ENCODE data around the gene KCNC1. TPM values are rescaled to one million over a fixed set of nuclear protein-coding genes. Genes with fewer than 3 reads are reported as not detected.

Gene KCNC1
- total and polyA plus RNA-seq, 2 experiments from 2014 or later: 0.01 to 0.20 TPM

DNA sequence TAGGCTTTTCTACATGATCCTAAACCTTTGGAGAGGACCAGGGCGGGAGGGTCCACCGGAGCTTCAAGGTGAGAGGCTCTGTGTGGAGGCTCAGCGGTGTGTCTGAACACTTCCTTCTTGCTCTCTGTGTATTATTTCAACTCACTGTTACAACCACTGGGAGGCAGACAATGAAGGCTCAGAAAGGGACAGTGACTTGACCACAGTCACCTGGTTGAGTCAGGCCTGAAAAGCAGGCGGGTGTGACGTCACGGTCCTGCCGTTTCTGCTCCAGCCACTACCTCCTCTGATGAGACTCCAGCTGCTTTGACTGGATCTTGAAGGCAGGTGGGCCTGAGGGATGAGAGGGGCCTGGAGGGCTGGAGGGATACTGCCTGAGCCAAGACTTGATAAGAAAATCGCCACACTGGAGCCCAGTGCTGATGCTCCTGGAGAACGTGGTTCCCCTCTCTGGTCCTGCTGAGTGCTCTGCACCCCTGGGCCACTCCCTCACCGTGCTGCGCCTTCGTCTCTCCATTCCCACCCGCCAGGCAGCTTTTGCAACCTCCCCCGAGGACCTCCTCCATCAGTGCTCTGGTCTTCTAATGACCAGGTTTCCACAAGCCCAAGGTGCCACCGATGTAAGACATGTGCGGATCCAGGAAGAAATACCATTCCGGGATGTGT lies 27.9 kb downstream of the KCNC1 start:
- no peak overlapping the region for H3K27ac ChIP-seq
- 89% methylated on average over 17 of the region's 17 CpGs for WGBS (ENCODE audit: low lambda C conversion rate, missing lambda C conversion rate)
- no peak for DNase-seq (ENCODE audit: low spot score)

DNA sequence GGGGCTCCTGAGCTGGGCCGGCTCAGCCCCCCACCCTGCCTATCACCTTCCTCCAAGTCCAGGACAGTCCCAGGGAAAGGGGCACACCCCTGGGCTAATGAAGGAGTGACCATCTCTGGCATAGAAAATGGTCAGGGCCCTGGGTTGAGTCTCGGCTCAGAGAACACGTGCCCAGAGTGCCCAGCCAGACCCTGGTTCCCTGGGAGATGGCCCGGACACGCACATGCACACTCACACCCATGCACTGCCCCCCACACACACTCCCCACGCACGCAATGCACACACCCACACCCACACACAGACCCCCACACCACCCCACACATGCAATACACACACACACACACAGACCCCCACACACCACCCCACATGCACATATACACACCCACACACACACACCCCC lies 28.7 kb downstream of the KCNC1 start:
- no peak overlapping the region for H2AFZ ChIP-seq
- no peak overlapping the region for H3K4me3 ChIP-seq
- no peaks in the 10 kb centered on the region for H3K27me3 ChIP-seq
- no peaks in the 10 kb centered on the region for H3K4me1 ChIP-seq (ENCODE audit: insufficient read depth)
- H3K36me3 ChIP-seq (replicated peaks; ENCODE audit: insufficient read depth, low read depth): no peaks in the 10 kb centered on the region
- H4K20me1 ChIP-seq (ENCODE audit: insufficient read depth, poor library complexity, severe bottlenecking): no peaks in the 10 kb centered on the region
- no peak overlapping the region for H3K27ac ChIP-seq
- TF ChIP-seq EZH2phosphoT487 (IDR thresholded peaks at IDR 0.05; ENCODE audit: low read depth, severe bottlenecking, unreplicated experiment) (no peak), EZH2 (IDR thresholded peaks at IDR 0.05; ENCODE audit: borderline replicate concordance) (no peak), CTCF (IDR thresholded peaks at IDR 0.05; ENCODE audit: poor library complexity) (no peak)
- H3K9me3 ChIP-seq (ENCODE audit: low read depth): no peaks in the 10 kb centered on the region
- no peaks in the 10 kb centered on the region for H3K9me2 ChIP-seq (replicated peaks; ENCODE audit: insufficient read depth)
- H3K79me2 ChIP-seq: no peaks in the 10 kb centered on the region
- 91% methylated on average over 7 of the region's 7 CpGs for WGBS (ENCODE audit: low lambda C conversion rate, missing lambda C conversion rate)
- no peak overlapping the region for H3K4me2 ChIP-seq
- DNase-seq (ENCODE audit: low spot score): no peak

More for the DNA sequence above, 27.9 kb downstream of the KCNC1 start:
- Histone ChIP-seq H3K9me2 (replicated peaks; ENCODE audit: insufficient read depth) (no peaks in the 10 kb centered on the region), H3K4me2 (no peak overlapping the region), H3K36me3 (replicated peaks; ENCODE audit: insufficient read depth, low read depth) (no peaks in the 10 kb centered on the region), H3K4me3 (no peak overlapping the region), H3K79me2 (no peaks in the 10 kb centered on the region), H3K27me3 (no peaks in the 10 kb centered on the region), H4K20me1 (ENCODE audit: insufficient read depth, poor library complexity, severe bottlenecking) (no peaks in the 10 kb centered on the region), H3K4me1 (ENCODE audit: insufficient read depth) (no peaks in the 10 kb centered on the region), H3K9me3 (ENCODE audit: low read depth) (no peaks in the 10 kb centered on the region), H2AFZ (no peak overlapping the region)
- TF ChIP-seq EZH2 (IDR thresholded peaks at IDR 0.05; ENCODE audit: borderline replicate concordance): no peak
- no peak for TF ChIP-seq CTCF (IDR thresholded peaks at IDR 0.05; ENCODE audit: poor library complexity)
- no peak for TF ChIP-seq EZH2phosphoT487 (IDR thresholded peaks at IDR 0.05; ENCODE audit: low read depth, severe bottlenecking, unreplicated experiment)

DNA sequence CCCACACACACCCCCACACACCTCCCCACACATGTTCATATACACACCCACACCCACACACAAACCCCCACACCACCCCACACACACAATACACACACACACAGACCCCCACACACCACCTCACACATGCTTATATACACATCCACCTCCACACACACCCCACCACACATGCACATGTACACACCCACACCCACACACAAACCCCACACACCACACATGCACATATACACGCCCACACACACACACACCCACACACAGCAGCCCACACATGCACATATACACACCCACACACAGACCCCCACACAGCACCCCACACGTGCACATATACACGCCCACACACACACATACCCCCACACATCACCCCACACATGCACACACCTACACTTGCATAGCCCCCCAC lies 29.1 kb downstream of the KCNC1 start:
- Histone ChIP-seq H3K9me3 (ENCODE audit: low read depth) (no peaks in the 10 kb centered on the region), H3K27ac (no peak overlapping the region), H3K4me1 (ENCODE audit: insufficient read depth) (no peaks in the 10 kb centered on the region), H3K27me3 (no peaks in the 10 kb centered on the region), H2AFZ (no peak overlapping the region), H3K4me3 (no peak overlapping the region), H3K9me2 (replicated peaks; ENCODE audit: insufficient read depth) (no peaks in the 10 kb centered on the region), H3K79me2 (no peaks in the 10 kb centered on the region), H3K4me2 (no peak overlapping the region), H4K20me1 (ENCODE audit: insufficient read depth, poor library complexity, severe bottlenecking) (no peaks in the 10 kb centered on the region), H3K36me3 (replicated peaks; ENCODE audit: insufficient read depth, low read depth) (no peaks in the 10 kb centered on the region)
- 100% methylated on average over 1 of the region's 3 CpGs for WGBS (ENCODE audit: low lambda C conversion rate, missing lambda C conversion rate)
- no peak for DNase-seq (ENCODE audit: low spot score)
- TF ChIP-seq EZH2 (IDR thresholded peaks at IDR 0.05; ENCODE audit: borderline replicate concordance) (no peak), EZH2phosphoT487 (IDR thresholded peaks at IDR 0.05; ENCODE audit: low read depth, severe bottlenecking, unreplicated experiment) (no peak), CTCF (IDR thresholded peaks at IDR 0.05; ENCODE audit: poor library complexity) (no peak)
